ENCODE data around the gene ADAMTS18.
A peak's percentile ranks its signal among the peaks of the same experiment; 100 is the strongest.

ADAMTS18 gene

GRCh38 chr16:77300256-77300655 lies 134.6 kb downstream of the ADAMTS18 start:
- DNase-seq (ENCODE audit: extremely low read depth, low read depth), result no peak
- no peak overlapping the region for H3K4me3 ChIP-seq (replicated peaks; ENCODE audit: low read depth, low read length)
- TF ChIP-seq CTCF (IDR thresholded peaks at IDR 0.05; ENCODE audit: low read depth, low read length, missing control alignments), result no peak

- DNase-seq (ENCODE audit: extremely low read depth, low read depth), result no peak
- no peak for TF ChIP-seq CTCF (IDR thresholded peaks at IDR 0.05; ENCODE audit: low read depth, low read length, missing control alignments)
- H3K4me3 ChIP-seq (replicated peaks; ENCODE audit: low read depth, low read length), result no peak overlapping the region
Observed at GRCh38 chr16:77299395-77299794, 135.4 kb downstream of the ADAMTS18 start.

- no peak overlapping the region for H3K4me3 ChIP-seq (replicated peaks; ENCODE audit: low read depth, low read length)
- DNase-seq (ENCODE audit: extremely low read depth, low read depth), result peak; percentile 53
- TF ChIP-seq CTCF (IDR thresholded peaks at IDR 0.05; ENCODE audit: low read depth, low read length, missing control alignments), result no peak
Observed at GRCh38 chr16:77298418-77299360, 136.1 kb downstream of the ADAMTS18 start.

GRCh38 chr16:77297996-77298395 lies 136.8 kb downstream of the ADAMTS18 start:
- no peak overlapping the region for H3K4me3 ChIP-seq (replicated peaks; ENCODE audit: low read depth, low read length)
- no peak for DNase-seq (ENCODE audit: extremely low read depth, low read depth)
- no peak for TF ChIP-seq CTCF (IDR thresholded peaks at IDR 0.05; ENCODE audit: low read depth, low read length, missing control alignments)

DNA sequence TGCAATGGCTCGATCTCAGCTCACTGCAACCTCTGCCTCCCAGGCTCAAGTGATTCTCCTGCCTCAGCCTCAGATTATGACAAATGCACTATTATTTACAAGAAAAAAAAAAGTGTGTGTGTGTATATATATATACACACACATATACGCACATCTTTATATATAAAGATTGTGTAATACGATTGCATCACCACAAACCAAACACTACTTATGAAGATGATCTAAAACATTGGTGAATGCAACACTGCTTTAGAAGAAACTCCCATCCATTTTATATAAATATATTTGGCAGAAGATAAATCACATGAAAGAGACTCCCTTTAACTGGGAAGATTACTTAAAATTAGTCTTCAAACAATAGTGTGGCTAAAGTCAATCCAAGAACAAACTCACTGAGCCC lies 138.9 kb downstream of the ADAMTS18 start:
- TF ChIP-seq CTCF (IDR thresholded peaks at IDR 0.05; ENCODE audit: low read depth, low read length, missing control alignments), result no peak
- H3K4me3 ChIP-seq (replicated peaks; ENCODE audit: low read depth, low read length), result no peak overlapping the region
- no peak for DNase-seq (ENCODE audit: extremely low read depth, low read depth)

DNA sequence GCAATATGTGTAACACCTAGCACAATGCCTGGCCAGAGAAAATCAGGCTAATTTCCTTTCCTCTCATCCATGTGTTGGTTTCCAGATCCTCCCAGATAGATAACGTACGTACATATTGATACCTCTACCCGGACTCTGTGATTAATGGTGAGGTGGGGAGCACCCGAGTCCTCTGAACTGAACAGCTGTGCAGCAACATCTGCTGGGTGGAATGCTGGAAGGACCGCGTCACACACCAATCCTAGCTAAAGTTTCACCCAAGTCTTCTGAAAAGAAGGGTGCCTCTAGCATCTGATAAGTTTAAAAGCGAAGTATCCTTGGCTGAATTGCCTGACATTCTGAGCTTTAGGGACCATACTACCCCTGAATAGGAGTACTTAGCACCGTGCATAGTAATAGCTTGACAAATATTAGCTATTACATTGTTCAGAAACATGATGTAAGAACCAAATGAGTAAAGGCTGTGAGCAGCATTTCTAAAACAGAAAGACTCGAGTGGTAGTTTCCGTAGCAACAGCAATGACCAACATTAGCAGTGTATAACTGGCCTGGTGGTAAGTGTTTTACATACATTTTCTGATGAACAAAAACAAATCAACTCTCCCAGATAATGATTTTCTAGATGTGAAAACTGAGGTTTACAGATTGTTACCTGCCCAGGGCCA lies 144.3 kb downstream of the ADAMTS18 start:
- no peak overlapping the region for H3K4me3 ChIP-seq (replicated peaks; ENCODE audit: low read depth, low read length)
- no peak for TF ChIP-seq CTCF (IDR thresholded peaks at IDR 0.05; ENCODE audit: low read depth, low read length, missing control alignments)
- no peak for DNase-seq (ENCODE audit: extremely low read depth, low read depth)
